Putamen (tissue), 1 donor: ENCODE measurements around the gene SLC4A1AP.
A peak's percentile ranks its signal among the peaks of the same experiment; 100 is the strongest.
"Not testable (repeated sequence)": the region's sequence is repeated elsewhere in the genome, so short reads cannot be mapped to it uniquely, and the experiment has no call there.

Source experiments
- DNase-seq: peaks from one replicate; pipeline ENCODE4 v3.0.0-alpha.2; 2016; ENCODE audit warnings: low spot score

Gene SLC4A1AP, protein sequence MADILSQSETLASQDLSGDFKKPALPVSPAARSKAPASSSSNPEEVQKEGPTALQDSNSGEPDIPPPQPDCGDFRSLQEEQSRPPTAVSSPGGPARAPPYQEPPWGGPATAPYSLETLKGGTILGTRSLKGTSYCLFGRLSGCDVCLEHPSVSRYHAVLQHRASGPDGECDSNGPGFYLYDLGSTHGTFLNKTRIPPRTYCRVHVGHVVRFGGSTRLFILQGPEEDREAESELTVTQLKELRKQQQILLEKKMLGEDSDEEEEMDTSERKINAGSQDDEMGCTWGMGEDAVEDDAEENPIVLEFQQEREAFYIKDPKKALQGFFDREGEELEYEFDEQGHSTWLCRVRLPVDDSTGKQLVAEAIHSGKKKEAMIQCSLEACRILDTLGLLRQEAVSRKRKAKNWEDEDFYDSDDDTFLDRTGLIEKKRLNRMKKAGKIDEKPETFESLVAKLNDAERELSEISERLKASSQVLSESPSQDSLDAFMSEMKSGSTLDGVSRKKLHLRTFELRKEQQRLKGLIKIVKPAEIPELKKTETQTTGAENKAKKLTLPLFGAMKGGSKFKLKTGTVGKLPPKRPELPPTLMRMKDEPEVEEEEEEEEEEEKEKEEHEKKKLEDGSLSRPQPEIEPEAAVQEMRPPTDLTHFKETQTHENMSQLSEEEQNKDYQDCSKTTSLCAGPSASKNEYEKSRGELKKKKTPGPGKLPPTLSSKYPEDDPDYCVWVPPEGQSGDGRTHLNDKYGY

GRCh38 chr2:27663285-27664153, at the start of gene SLC4A1AP, which contains the start of gene SUPT7L:
SLC4A1AP (plus strand) TSS chr2:27663889; CDS start chr2:27663915, 26 bp downstream.
SUPT7L (minus strand) TSS chr2:27663614; CDS start chr2:27662192, 1,422 bp downstream.
- DNase-seq, result peak; percentile 85

DNA sequence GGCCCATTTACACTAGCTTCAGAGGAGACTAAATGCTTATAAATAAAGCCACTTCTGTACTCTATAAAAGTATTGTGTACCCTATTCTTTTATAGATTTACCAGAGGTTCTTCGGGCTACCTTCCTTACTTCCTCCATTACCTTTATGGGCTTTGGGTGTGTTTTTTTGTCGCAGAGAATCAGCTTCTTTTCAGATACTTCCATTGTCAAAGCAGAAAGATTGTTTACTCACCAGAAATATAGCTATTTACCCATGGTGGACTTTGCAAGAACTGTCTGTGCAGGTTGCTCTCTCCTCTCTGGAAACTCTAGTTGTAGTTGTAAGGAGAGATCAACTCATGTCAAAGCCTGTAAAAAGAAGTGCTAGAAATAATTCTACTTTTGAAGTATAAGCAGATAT, 49.7 kb upstream of the SLC4A1AP start:
- no peak for DNase-seq

DNA sequence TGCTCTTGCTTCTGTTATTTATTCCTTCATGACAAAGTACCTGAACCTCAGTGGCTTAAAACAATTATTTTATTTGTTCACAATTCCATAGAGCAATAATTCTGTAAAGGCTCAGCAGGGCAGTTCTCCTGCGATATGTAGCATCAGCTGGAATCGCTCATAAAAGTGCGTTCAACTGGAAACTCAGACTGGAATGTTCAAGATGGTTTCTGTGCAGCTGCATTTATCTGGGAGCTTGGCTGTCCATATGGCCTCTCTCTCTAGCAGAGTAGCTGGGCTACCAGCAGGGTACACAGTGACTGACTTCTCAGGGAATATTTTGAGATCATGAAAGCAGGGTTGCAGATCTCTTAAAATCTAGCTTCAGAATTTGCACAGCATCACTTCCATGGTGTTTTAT, 48.4 kb upstream of the SLC4A1AP start:
- no peak for DNase-seq

DNA sequence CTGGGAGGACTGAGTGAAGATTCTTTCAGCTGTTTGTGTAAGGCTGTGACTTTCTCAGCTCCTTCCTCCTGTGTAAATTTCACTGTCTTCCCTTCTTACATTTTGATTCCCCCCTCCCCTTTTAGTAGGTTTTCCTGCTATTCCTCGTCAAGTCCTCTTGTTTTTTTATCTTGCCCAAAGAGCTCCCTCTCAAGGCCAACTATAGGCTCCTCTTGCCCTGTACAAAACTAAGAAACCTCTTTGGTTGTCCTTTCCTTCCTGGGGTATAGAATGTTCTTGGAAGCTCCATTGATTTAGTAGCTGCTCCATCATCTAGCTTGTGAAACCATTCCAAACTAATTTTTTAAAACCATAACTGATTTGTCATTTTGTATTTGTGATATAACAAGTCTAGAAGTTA, 42.2 kb upstream of the SLC4A1AP start:
- no peak for DNase-seq

GRCh38 chr2:27622921-27623384, 40.7 kb upstream of the SLC4A1AP start:
- DNase-seq, result no peak

- no peak for DNase-seq
Measured at GRCh38 chr2:27624943-27625342, 38.7 kb upstream of the SLC4A1AP start.

DNA sequence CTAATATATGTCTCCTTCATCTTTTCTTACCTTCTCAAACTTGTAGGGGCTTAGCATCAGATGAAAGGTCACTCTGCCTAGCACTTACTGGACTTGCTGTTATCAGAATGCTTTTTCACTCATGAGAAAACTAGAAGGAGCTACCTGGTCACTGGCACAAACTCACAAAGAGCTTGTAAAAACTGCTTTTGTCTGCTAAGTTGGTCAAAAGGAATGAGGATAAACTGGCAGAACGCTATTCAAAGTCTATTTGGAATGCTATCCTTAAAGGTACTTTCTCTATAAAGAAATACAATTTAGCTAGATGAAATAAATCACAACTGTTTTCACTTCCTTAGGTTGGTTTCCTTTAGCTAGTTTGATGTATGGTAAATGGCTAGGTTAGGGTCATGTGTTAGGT, 37.4 kb upstream of the SLC4A1AP start:
- DNase-seq, result not testable (repeated sequence)

DNA sequence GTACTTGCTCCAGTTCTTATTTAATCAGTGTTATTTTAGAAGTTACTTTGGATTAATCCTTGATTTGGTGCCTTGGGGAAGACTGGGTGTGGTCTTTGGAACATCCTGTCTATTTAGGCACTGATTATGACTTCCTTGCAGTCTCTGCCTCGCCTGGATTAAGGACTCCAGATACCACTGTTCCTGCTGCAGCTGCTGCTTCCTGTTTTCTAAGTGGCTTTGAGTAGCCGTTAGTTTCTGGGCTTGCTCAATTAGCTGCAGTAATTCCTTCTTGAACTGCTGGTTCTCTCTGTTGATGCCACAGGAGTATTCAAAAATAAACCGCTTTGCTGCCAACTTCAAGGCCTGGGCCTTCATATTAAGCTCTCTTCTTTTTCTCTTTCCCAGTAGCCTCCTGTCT, 36.8 kb upstream of the SLC4A1AP start:
- not testable (repeated sequence) for DNase-seq

- DNase-seq, result peak; percentile 12
Measured at GRCh38 chr2:27627963-27628766, 35.5 kb upstream of the SLC4A1AP start.

DNA sequence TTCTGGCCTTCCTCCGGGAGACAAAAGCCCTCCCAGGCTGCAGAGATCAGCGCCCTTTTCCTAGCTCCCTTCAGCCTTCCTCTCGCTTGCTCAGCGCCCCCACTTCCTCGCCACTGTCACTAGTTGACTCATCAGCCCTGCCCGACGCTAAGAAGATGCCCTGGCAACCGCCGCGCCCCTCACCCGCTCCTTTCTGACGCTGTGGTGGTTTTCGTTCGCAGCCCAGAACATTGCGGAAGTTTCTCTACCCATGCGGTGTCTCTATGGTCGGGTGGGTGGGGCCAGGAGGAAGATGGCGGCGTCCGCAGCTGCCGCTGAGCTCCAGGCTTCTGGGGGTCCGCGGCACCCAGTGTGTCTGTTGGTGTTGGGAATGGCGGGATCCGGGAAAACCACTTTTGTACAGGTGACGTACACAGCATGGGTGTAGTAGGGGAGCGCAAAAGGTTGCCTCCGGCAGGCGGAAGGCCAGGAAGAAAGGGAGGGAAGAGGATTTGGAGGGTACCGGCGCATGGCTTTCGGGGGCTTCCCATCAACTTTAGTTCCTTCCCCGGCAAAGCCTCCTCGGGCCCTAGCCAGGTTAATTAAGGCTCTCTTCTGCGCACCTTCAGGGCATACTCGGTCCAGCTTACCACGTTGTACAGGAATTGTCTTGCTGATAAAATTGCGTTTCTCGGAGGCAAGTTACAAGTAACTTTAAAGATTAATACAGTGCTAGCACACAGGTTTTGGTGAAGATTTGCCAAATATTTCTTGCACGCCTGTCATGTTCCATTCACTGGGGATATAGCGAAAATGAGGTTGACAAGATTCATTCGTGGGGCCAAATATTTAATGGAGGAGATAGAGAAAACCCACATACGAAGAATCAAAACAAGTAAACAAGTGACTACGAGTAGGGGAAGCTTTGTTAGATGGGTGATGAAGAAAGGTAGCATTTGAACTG, 34.7 kb upstream of the SLC4A1AP start, which contains the start of the genes CCDC121 and GPN1:
Gene CCDC121 (minus strand): TSS at position 246 of the 943 bp plus-strand sequence. CDS start 1,213 bp downstream, outside the sequence.
Gene GPN1 (plus strand): TSS at position 284 of the 943 bp plus-strand sequence. CDS start 9 bp downstream, at position 293.
- peak; percentile 90 for DNase-seq

DNA sequence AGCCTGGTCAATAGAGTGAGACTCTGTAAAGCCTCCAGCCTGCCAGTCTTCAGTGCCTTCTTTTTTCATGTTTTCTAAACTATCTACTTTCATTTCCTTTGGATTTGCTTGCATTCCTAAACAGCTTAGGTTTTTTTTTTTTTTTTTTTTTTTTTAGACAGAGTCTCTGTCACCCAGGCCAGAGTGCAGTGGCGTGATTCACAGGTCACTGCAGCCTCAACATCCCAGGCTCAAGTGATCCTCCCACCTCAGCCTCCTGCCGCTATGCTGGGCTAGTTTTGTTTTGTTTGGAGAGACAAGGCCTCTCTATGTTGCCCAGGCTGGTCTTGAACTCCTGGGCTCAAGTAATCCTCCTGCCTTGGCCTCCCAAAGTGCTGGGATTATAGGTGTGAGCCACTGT, 33.4 kb upstream of the SLC4A1AP start:
- DNase-seq, result not testable (repeated sequence)

DNA sequence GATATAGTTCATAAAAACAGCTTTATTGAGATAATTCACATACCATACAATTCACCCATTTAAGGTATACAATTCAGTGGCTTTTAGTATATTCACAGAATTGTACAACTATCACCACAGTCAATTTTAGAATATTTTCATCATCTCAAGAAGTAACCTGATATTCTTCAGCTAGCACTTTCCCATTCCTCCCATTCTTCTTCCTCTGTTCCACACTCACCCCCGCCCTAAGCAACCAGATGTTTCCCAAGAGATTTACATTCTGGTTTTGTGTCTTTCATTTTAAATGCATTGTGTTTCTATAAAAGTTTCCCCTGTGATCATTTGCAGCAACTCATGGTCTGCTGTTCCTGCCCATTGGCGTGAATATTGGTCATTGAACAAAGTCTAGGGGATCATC, 29.4 kb upstream of the SLC4A1AP start:
- no peak for DNase-seq

DNA sequence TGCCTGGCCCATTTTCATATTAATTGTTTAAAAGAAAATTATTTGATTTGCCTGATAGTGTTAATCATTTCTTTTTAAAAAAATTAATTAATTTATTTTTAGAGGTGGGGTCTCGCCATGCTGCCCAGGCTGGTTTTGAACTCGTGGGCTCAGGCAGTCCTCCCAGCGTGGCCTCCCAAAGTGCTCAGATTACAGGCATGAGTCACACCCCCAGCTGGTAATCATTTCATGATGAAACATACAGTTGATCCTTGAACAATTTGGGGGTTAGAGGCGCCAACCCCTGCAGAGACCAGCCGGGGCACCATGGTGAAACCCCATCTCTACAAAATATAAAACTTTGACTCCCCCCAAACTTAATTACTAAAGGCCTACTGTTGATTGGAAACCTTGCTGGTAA, 26.9 kb upstream of the SLC4A1AP start:
- no peak for DNase-seq

GRCh38 chr2:27638037-27638637, 25.6 kb upstream of the SLC4A1AP start:
- DNase-seq, result no peak

- DNase-seq, result no peak
Measured at GRCh38 chr2:27638709-27639108, 25.0 kb upstream of the SLC4A1AP start.

GRCh38 chr2:27640722-27641245, 22.9 kb upstream of the SLC4A1AP start:
- DNase-seq, result no peak

- no peak for DNase-seq
Measured at GRCh38 chr2:27645197-27645596, 18.5 kb upstream of the SLC4A1AP start.

DNA sequence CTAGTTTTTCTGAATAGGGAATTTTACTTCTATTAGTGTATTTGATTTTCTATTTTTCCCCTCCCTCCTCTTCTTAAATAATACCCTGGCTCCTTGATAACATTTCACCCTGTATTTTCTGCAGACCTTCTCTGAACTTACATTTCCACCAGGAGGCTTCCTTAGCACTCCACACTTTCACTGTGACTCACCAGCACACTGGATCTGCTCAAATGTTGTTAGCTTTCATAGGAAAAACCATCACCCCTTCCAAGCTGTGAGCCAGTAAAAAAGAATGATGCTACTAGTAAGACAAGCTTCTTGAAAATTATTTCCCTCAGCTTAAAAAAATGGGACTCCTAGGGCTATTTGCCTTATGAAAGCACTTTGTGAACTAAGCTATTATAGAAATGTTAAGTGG, 16.4 kb upstream of the SLC4A1AP start:
- no peak for DNase-seq

- DNase-seq, result no peak
Measured at GRCh38 chr2:27647737-27648136, 16.0 kb upstream of the SLC4A1AP start.
